ENCODE data around the gene PCDHA1. TPM values are rescaled to one million over a fixed set of nuclear protein-coding genes. Genes with fewer than 3 reads are reported as not detected.

The PCDHA1 gene
- total RNA-seq, 1 donor from 2014 or later = 6.6 TPM

- DNase-seq = no peak
Observed at GRCh38 chr5:140988608-140989007, 202.7 kb downstream of the PCDHA1 start.

GRCh38 chr5:140989254-140990020 lies 203.5 kb downstream of the PCDHA1 start:
- DNase-seq = no peak

GRCh38 chr5:140992828-140993227 lies 206.9 kb downstream of the PCDHA1 start:
- no peak for DNase-seq

- no peak for DNase-seq
Observed at GRCh38 chr5:140996060-140996459, 210.1 kb downstream of the PCDHA1 start.

GRCh38 chr5:140998921-140999410 lies 213.0 kb downstream of the PCDHA1 start:
- no peak for DNase-seq

- no peak for DNase-seq
Observed at GRCh38 chr5:141001446-141001843, 215.5 kb downstream of the PCDHA1 start.

GRCh38 chr5:141001844-141002604 lies 216.1 kb downstream of the PCDHA1 start:
- no peak for DNase-seq

- no peak for DNase-seq
Observed at GRCh38 chr5:141002605-141002965, 216.6 kb downstream of the PCDHA1 start.

GRCh38 chr5:141003031-141003430 lies 217.1 kb downstream of the PCDHA1 start:
- no peak for DNase-seq

- no peak for DNase-seq
Observed at GRCh38 chr5:141003791-141004611, 218.1 kb downstream of the PCDHA1 start.

- no peak for DNase-seq
Observed at GRCh38 chr5:141007791-141008190, 221.9 kb downstream of the PCDHA1 start.

- no peak for DNase-seq
Observed at GRCh38 chr5:141010047-141010793, 224.3 kb downstream of the PCDHA1 start.

GRCh38 chr5:141017943-141018342 lies 232.0 kb downstream of the PCDHA1 start:
- no peak for DNase-seq

GRCh38 chr5:141022384-141022783 lies 236.4 kb downstream of the PCDHA1 start:
- DNase-seq = no peak

- DNase-seq = no peak
Observed at GRCh38 chr5:141031006-141031405, 245.1 kb downstream of the PCDHA1 start.

GRCh38 chr5:141032626-141033025 lies 246.7 kb downstream of the PCDHA1 start:
- no peak for DNase-seq

GRCh38 chr5:141039061-141039460 lies 253.1 kb downstream of the PCDHA1 start:
- DNase-seq = no peak

GRCh38 chr5:141039517-141039916 lies 253.6 kb downstream of the PCDHA1 start:
- DNase-seq = no peak

- DNase-seq = peak; percentile 33
Observed at GRCh38 chr5:141040093-141040770, 254.3 kb downstream of the PCDHA1 start.

- peak; percentile 93 for DNase-seq
Observed at GRCh38 chr5:141040771-141041426, 255.0 kb downstream of the PCDHA1 start.

- no peak for DNase-seq
Observed at GRCh38 chr5:141041427-141041785, 255.5 kb downstream of the PCDHA1 start.
